ENCODE measurements around the gene LRRC7. TPM values are rescaled to one million over a fixed set of nuclear protein-coding genes. Genes with fewer than 3 reads are reported as not detected.

LRRC7 gene
- total and polyA plus RNA-seq, 2 donors from 2014 or later = 0.19 to 0.37 TPM

DNA sequence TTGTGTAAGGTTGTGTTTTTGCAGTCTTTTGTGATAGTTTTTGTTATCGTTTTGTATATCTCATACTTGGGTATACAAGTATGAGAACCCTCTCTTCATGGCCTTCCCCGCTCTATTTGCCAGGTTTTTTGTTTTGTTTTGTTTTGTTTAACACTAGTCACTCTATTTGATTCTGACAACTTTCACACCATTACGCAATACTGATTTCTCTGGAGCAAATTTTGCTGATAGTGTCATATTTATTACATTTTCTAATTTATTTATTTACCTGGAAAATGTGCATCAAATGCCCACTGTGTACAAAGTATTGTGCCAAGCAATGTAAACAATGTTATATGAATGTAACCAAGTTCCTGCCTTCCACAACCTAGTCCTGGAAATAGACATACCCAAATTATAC is 547.6 kb downstream of the LRRC7 start:
- DNase-seq (no peak), FAIRE-seq (no peak)
- H3K27me3 ChIP-seq (ENCODE audit: control insufficient read depth, insufficient read depth, low read length) = no peaks in the 10 kb centered on the region
- no peak overlapping the region for H3K27ac ChIP-seq (ENCODE audit: low read depth in 2 of 2, low read length in 2 of 2)
- TF ChIP-seq, protein P1, sequence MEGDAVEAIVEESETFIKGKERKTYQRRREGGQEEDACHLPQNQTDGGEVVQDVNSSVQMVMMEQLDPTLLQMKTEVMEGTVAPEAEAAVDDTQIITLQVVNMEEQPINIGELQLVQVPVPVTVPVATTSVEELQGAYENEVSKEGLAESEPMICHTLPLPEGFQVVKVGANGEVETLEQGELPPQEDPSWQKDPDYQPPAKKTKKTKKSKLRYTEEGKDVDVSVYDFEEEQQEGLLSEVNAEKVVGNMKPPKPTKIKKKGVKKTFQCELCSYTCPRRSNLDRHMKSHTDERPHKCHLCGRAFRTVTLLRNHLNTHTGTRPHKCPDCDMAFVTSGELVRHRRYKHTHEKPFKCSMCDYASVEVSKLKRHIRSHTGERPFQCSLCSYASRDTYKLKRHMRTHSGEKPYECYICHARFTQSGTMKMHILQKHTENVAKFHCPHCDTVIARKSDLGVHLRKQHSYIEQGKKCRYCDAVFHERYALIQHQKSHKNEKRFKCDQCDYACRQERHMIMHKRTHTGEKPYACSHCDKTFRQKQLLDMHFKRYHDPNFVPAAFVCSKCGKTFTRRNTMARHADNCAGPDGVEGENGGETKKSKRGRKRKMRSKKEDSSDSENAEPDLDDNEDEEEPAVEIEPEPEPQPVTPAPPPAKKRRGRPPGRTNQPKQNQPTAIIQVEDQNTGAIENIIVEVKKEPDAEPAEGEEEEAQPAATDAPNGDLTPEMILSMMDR (IDR thresholded peaks at IDR 0.05; ENCODE audit: borderline replicate concordance, extremely low read depth, insufficient read depth) = no peak
- H3K9me3 ChIP-seq (ENCODE audit: control insufficient read depth in 2 of 3, insufficient read depth in 1 of 3, low read length in 3 of 3) = no peaks in the 10 kb centered on the region
- no peaks in the 10 kb centered on the region for H3K36me3 ChIP-seq (ENCODE audit: control insufficient read depth in 2 of 3, insufficient read depth in 3 of 3, low read length in 3 of 3)
- no peaks in the 10 kb centered on the region for H3K4me1 ChIP-seq (ENCODE audit: control insufficient read depth in 2 of 3, insufficient read depth in 2 of 3, low read depth in 1 of 3, low read length in 3 of 3)
- no peak overlapping the region for H3K4me3 ChIP-seq (ENCODE audit: low read length in 3 of 3)
- no peak overlapping the region for H3K9ac ChIP-seq (ENCODE audit: low read length in 3 of 3)
- intact Hi-C loops (cut with DNase I) = no loop called here

DNA sequence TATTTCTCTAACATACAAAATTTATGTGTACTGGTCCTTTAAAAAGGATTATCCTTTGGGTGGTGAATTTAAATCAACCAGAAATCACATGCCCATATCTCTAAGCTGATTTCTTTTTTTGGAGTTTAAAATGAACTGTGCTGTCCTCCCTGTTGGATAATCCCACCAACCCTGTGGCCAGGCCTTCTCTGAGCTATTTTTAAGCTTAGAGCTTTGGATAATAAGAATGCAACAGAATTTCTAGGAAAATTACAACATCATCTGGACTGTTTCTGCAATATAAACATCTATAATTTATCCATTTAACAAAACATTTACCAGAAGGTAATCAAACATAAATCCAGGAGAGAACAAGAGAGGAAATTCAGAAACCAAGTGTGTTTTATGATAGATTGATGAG is 549.3 kb downstream of the LRRC7 start:
- Histone ChIP-seq H3K27me3 (ENCODE audit: control insufficient read depth, insufficient read depth, low read length) (no peaks in the 10 kb centered on the region), H3K9me3 (ENCODE audit: control insufficient read depth in 2 of 3, insufficient read depth in 1 of 3, low read length in 3 of 3) (no peaks in the 10 kb centered on the region), H3K4me1 (ENCODE audit: control insufficient read depth in 2 of 3, insufficient read depth in 2 of 3, low read depth in 1 of 3, low read length in 3 of 3) (no peaks in the 10 kb centered on the region), H3K27ac (ENCODE audit: low read depth in 2 of 2, low read length in 2 of 2) (no peak overlapping the region), H3K4me3 (ENCODE audit: low read length in 3 of 3) (no peak overlapping the region), H3K9ac (ENCODE audit: low read length in 3 of 3) (no peak overlapping the region), H3K36me3 (ENCODE audit: control insufficient read depth in 2 of 3, insufficient read depth in 3 of 3, low read length in 3 of 3) (no peaks in the 10 kb centered on the region)
- FAIRE-seq = no peak
- intact Hi-C loops (cut with DNase I) = no loop called here
- no peak for DNase-seq
- TF ChIP-seq, protein P1 (IDR thresholded peaks at IDR 0.05; ENCODE audit: borderline replicate concordance, extremely low read depth, insufficient read depth) = no peak

DNA sequence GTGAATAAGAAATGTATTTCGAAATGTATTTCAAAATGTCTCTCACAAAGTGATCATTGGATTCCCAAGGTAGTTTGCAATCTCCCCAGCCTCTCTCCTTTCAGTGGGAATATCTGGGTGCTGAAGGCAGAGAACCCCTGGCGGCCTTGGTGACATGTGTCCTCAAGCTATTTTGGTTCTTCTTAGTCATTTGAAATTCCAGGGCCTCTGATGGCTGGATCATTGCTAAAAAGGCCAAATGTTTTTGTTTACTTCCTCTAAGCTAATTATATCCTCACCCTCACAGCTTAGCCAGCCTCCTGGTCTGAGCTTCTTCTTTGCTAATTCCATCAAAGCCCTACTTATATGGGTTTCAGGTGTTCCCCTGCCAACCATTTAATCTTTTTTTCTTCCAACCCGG is 566.4 kb downstream of the LRRC7 start:
- Histone ChIP-seq H3K4me1 (ENCODE audit: control insufficient read depth in 2 of 3, insufficient read depth in 2 of 3, low read depth in 1 of 3, low read length in 3 of 3) (peaks cover 0 to 4% (median 0%) of the 10 kb centered on the region in 3 donors), H3K27me3 (ENCODE audit: control insufficient read depth, insufficient read depth, low read length) (no peaks in the 10 kb centered on the region), H3K36me3 (ENCODE audit: control insufficient read depth in 2 of 3, insufficient read depth in 3 of 3, low read length in 3 of 3) (no peaks in the 10 kb centered on the region), H3K9me3 (ENCODE audit: control insufficient read depth in 2 of 3, insufficient read depth in 1 of 3, low read length in 3 of 3) (no peaks in the 10 kb centered on the region), H3K4me3 (ENCODE audit: low read length in 3 of 3) (no peak overlapping the region), H3K9ac (ENCODE audit: low read length in 3 of 3) (no peak overlapping the region), H3K27ac (ENCODE audit: low read depth in 2 of 2, low read length in 2 of 2) (no peak overlapping the region)
- intact Hi-C loops (cut with DNase I) = no loop called here
- DNase-seq (peak in 1 of 5 donors; percentile 29), FAIRE-seq (no peak)
- TF ChIP-seq, protein P1 (IDR thresholded peaks at IDR 0.05; ENCODE audit: borderline replicate concordance, extremely low read depth, insufficient read depth) = no peak

DNA sequence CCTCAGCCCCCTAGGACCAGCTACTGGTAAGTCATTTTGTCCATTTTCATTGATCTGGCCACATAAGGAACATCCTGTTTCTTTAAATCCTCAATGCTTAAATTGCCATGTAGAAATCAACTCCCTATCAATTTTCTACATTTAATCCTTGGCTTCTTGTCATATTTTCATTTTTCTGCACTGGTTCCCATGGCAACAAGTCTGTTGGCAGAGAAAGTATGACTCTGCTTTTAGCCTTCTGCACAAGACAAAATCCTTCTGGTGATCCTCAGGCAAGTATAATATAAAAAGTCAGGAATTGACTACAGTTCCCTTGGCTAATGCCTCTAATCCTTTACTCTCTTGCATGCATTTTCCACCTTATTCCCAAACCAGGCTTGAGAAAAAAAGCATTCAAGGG is 572.6 kb downstream of the LRRC7 start:
- DNase-seq (peak in 2 of 5 donors; percentile 49 to 82), FAIRE-seq (no peak)
- no peaks in the 10 kb centered on the region for H3K36me3 ChIP-seq (ENCODE audit: control insufficient read depth in 2 of 3, insufficient read depth in 3 of 3, low read length in 3 of 3)
- no peak overlapping the region for H3K9ac ChIP-seq (ENCODE audit: low read length in 3 of 3)
- intact Hi-C loops (cut with DNase I) = no loop called here
- H3K27ac ChIP-seq (ENCODE audit: low read depth in 2 of 2, low read length in 2 of 2) = no peak overlapping the region
- no peaks in the 10 kb centered on the region for H3K27me3 ChIP-seq (ENCODE audit: control insufficient read depth, insufficient read depth, low read length)
- peaks cover 0 to 2% (median 0%) of the 10 kb centered on the region in 3 donors for H3K4me1 ChIP-seq (ENCODE audit: control insufficient read depth in 2 of 3, insufficient read depth in 2 of 3, low read depth in 1 of 3, low read length in 3 of 3)
- no peaks in the 10 kb centered on the region for H3K9me3 ChIP-seq (ENCODE audit: control insufficient read depth in 2 of 3, insufficient read depth in 1 of 3, low read length in 3 of 3)
- TF ChIP-seq, protein P1 (IDR thresholded peaks at IDR 0.05; ENCODE audit: borderline replicate concordance, extremely low read depth, insufficient read depth) = no peak
- no peak overlapping the region for H3K4me3 ChIP-seq (ENCODE audit: low read length in 3 of 3)
